K562 treated with DMSO at 1 percent for 48 hours (cell line): Measurements from ENCODE around the gene SAC3D1. TPM values are rescaled to one million over a fixed set of nuclear protein-coding genes. Genes with fewer than 3 reads are reported as not detected.

ENCODE experiments used
- total RNA-seq: library from RNA; unstranded; fragments of 300-600 nt; gene quantifications from 2 replicates; pipeline ENCODE4 v1.2.3, GENCODE V29; 2022; ENCODE audit warnings: low replicate concordance; ENCODE audit errors: extremely low read depth

Gene SAC3D1
- not detected in 2 replicates for total RNA-seq

GRCh38 chr11:65040847-65041622 is at the start of gene SAC3D1:
Gene SAC3D1 (plus strand): TSS chr11:65041210. CDS start chr11:65041293, 83 bp downstream.

GRCh38 chr11:64996710-64997380 is 44.2 kb upstream of the SAC3D1 start, which contains the start of gene BATF2:
Gene BATF2 (minus strand): TSS chr11:64996971. CDS start chr11:64996914, 57 bp downstream.

GRCh38 chr11:65013888-65014725 is 26.9 kb upstream of the SAC3D1 start, which contains the start of gene ARL2:
Gene ARL2 (plus strand): TSS chr11:65014160. CDS start chr11:65014208, 48 bp downstream.

GRCh38 chr11:65027213-65028067 is 13.6 kb upstream of the SAC3D1 start, which contains the start of gene SNX15:
Gene SNX15 (plus strand): TSS chr11:65027439. CDS start chr11:65027538, 99 bp downstream.

GRCh38 chr11:65058419-65059054 is 17.5 kb downstream of the SAC3D1 start, which contains the start of gene NAALADL1:
Gene NAALADL1 (minus strand): TSS chr11:65058553. CDS start chr11:65058521, 32 bp downstream.

GRCh38 chr11:65083834-65084597 is 43.0 kb downstream of the SAC3D1 start, which contains the start of the genes CDCA5 and ZFPL1:
Gene CDCA5 (minus strand): TSS chr11:65084040. CDS start chr11:65083978, 62 bp downstream.
Gene ZFPL1 (plus strand): TSS chr11:65084222. CDS start chr11:65084699, 477 bp downstream.

Other genes with a start within 250 kb of the SAC3D1 start
- not detected in 2 replicates for gene MAP4K2, start 238.0 kb upstream of the SAC3D1 start, total RNA-seq
- gene MEN1, start 230.7 kb upstream of the SAC3D1 start, total RNA-seq: not detected in 2 replicates
- not detected in 2 replicates for gene CDC42BPG, start 196.6 kb upstream of the SAC3D1 start, total RNA-seq
- not detected in 2 replicates for gene EHD1, start 162.6 kb upstream of the SAC3D1 start, total RNA-seq
- not detected in 2 replicates for gene ATG2A, start 124.0 kb upstream of the SAC3D1 start, total RNA-seq
- gene PPP2R5B, start 116.5 kb upstream of the SAC3D1 start, total RNA-seq: not detected in 2 replicates
- gene GPHA2, start 105.3 kb upstream of the SAC3D1 start, total RNA-seq: not detected in 2 replicates
- not detected in 2 replicates for gene MAJIN, start 69.1 kb upstream of the SAC3D1 start, total RNA-seq
- not detected in 2 replicates for gene BATF2, start 44.2 kb upstream of the SAC3D1 start, total RNA-seq
- gene ARL2, start 27.1 kb upstream of the SAC3D1 start, total RNA-seq: not detected in 2 replicates
- not detected in 2 replicates for gene SNX15, start 13.8 kb upstream of the SAC3D1 start, total RNA-seq
- not detected in 2 replicates for gene NAALADL1, start 17.3 kb downstream of the SAC3D1 start, total RNA-seq
- not detected in 2 replicates for gene CDCA5, start 42.8 kb downstream of the SAC3D1 start, total RNA-seq
- gene ZFPL1, start 43.0 kb downstream of the SAC3D1 start, total RNA-seq: not detected in 2 replicates
- not detected in 2 replicates for gene VPS51, start 55.0 kb downstream of the SAC3D1 start, total RNA-seq
- not detected in 2 replicates for gene TM7SF2, start 70.7 kb downstream of the SAC3D1 start, total RNA-seq
- gene ZNHIT2, start 76.5 kb downstream of the SAC3D1 start, total RNA-seq: not detected in 2 replicates
- gene FAU, start 80.9 kb downstream of the SAC3D1 start, total RNA-seq: not detected in 2 replicates
- gene MRPL49, start 81.1 kb downstream of the SAC3D1 start, total RNA-seq: not detected in 2 replicates
- gene SYVN1, start 93.3 kb downstream of the SAC3D1 start, total RNA-seq: not detected in 2 replicates
- gene SPDYC, start 129.0 kb downstream of the SAC3D1 start, total RNA-seq: not detected in 2 replicates
- not detected in 2 replicates for gene CAPN1, start 140.7 kb downstream of the SAC3D1 start, total RNA-seq
- gene POLA2, start 220.8 kb downstream of the SAC3D1 start, total RNA-seq: not detected in 2 replicates